Glutamatergic neuron (in vitro differentiated cells): ENCODE data around the gene GSPT1. TPM values are rescaled to one million over a fixed set of nuclear protein-coding genes. Genes with fewer than 3 reads are reported as not detected.
A peak's percentile ranks its signal among the peaks of the same experiment; 100 is the strongest.

ENCODE experiments used
- DNase-seq: peaks from one replicate; pipeline ENCODE4 v3.0.0; 2022
- H3K27ac Mint-ChIP-seq: one replicate; pipeline ENCODE4 v1.8.0; 2020; ENCODE audit warnings: mild to moderate bottlenecking, mixed read lengths, inconsistent platforms; ENCODE audit not compliant: unreplicated experiment
- H3K27me3 Mint-ChIP-seq: one replicate; pipeline ENCODE4 v1.8.0; 2020; ENCODE audit warnings: mild to moderate bottlenecking, moderate library complexity, mixed read lengths, inconsistent platforms; ENCODE audit not compliant: unreplicated experiment
- H3K36me3 Mint-ChIP-seq: one replicate; pipeline ENCODE4 v1.8.0; 2020; ENCODE audit warnings: mild to moderate bottlenecking, mixed read lengths, inconsistent platforms; ENCODE audit not compliant: unreplicated experiment
- H3K4me1 Mint-ChIP-seq: one replicate; pipeline ENCODE4 v1.8.0; 2020; ENCODE audit warnings: mild to moderate bottlenecking, low read depth, mixed read lengths, inconsistent platforms; ENCODE audit not compliant: unreplicated experiment
- H3K4me3 Mint-ChIP-seq: one replicate; pipeline ENCODE4 v1.8.0; 2020; ENCODE audit warnings: mild to moderate bottlenecking, mixed read lengths, inconsistent platforms; ENCODE audit not compliant: unreplicated experiment
- H3K9me3 Mint-ChIP-seq: one replicate; pipeline ENCODE4 v1.8.0; 2020; ENCODE audit warnings: mild to moderate bottlenecking, moderate library complexity, mixed read lengths, inconsistent platforms; ENCODE audit not compliant: unreplicated experiment
- total RNA-seq: library from RNA; stranded (reverse); fragmentation: NEBNext Ultra II Directional; extraction: Animal tissue kit (Norgen Biotek cat#: 25700); gene quantifications from one replicate; pipeline ENCODE4 v1.2.1, GENCODE V29; 2021; ENCODE audit not compliant: unreplicated experiment
- TF ChIP-seq, protein P1 (sequence below): fragments of 200-600 bp; sonication (generic); IDR thresholded peaks from one replicate; pipeline ENCODE4 v1.5.0; 2021; ENCODE audit not compliant: partially characterized antibody, unreplicated experiment

GSPT1 gene
- total RNA-seq, 1 donor from 2014 or later, result 117 TPM

- peaks cover 1% of the 10 kb centered on the region for H3K9me3 Mint-ChIP-seq
- H3K27ac Mint-ChIP-seq, result no peak overlapping the region
- no peak for DNase-seq
- no peaks in the 10 kb centered on the region for H3K27me3 Mint-ChIP-seq
- no peak overlapping the region for H3K4me3 Mint-ChIP-seq
- TF ChIP-seq, protein P1, sequence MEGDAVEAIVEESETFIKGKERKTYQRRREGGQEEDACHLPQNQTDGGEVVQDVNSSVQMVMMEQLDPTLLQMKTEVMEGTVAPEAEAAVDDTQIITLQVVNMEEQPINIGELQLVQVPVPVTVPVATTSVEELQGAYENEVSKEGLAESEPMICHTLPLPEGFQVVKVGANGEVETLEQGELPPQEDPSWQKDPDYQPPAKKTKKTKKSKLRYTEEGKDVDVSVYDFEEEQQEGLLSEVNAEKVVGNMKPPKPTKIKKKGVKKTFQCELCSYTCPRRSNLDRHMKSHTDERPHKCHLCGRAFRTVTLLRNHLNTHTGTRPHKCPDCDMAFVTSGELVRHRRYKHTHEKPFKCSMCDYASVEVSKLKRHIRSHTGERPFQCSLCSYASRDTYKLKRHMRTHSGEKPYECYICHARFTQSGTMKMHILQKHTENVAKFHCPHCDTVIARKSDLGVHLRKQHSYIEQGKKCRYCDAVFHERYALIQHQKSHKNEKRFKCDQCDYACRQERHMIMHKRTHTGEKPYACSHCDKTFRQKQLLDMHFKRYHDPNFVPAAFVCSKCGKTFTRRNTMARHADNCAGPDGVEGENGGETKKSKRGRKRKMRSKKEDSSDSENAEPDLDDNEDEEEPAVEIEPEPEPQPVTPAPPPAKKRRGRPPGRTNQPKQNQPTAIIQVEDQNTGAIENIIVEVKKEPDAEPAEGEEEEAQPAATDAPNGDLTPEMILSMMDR, result peak; percentile 19
- no peaks in the 10 kb centered on the region for H3K4me1 Mint-ChIP-seq
- H3K36me3 Mint-ChIP-seq, result no peaks in the 10 kb centered on the region
Measured at GRCh38 chr16:11871193-11871592, 44.6 kb downstream of the GSPT1 start.

- peaks cover 1% of the 10 kb centered on the region for H3K9me3 Mint-ChIP-seq
- no peaks in the 10 kb centered on the region for H3K4me1 Mint-ChIP-seq
- DNase-seq, result no peak
- no peaks in the 10 kb centered on the region for H3K36me3 Mint-ChIP-seq
- H3K4me3 Mint-ChIP-seq, result no peak overlapping the region
- no peak overlapping the region for H3K27ac Mint-ChIP-seq
- TF ChIP-seq, protein P1, result no peak
- no peaks in the 10 kb centered on the region for H3K27me3 Mint-ChIP-seq
Measured at GRCh38 chr16:11870399-11870798, 45.4 kb downstream of the GSPT1 start.

- Mint-ChIP-seq H3K9me3 (peaks cover 1% of the 10 kb centered on the region), H3K4me3 (no peak overlapping the region), H3K27me3 (no peaks in the 10 kb centered on the region), H3K27ac (no peak overlapping the region), H3K36me3 (no peaks in the 10 kb centered on the region), H3K4me1 (no peaks in the 10 kb centered on the region)
- DNase-seq, result no peak
- TF ChIP-seq, protein P1, result no peak
Measured at GRCh38 chr16:11869353-11870228, 46.2 kb downstream of the GSPT1 start.

- Mint-ChIP-seq H3K27me3 (no peaks in the 10 kb centered on the region), H3K36me3 (no peaks in the 10 kb centered on the region), H3K4me1 (no peaks in the 10 kb centered on the region), H3K9me3 (peaks cover 1% of the 10 kb centered on the region), H3K4me3 (no peak overlapping the region), H3K27ac (no peak overlapping the region)
- TF ChIP-seq, protein P1, result no peak
- no peak for DNase-seq
Measured at GRCh38 chr16:11868412-11868980, 47.3 kb downstream of the GSPT1 start.

DNA sequence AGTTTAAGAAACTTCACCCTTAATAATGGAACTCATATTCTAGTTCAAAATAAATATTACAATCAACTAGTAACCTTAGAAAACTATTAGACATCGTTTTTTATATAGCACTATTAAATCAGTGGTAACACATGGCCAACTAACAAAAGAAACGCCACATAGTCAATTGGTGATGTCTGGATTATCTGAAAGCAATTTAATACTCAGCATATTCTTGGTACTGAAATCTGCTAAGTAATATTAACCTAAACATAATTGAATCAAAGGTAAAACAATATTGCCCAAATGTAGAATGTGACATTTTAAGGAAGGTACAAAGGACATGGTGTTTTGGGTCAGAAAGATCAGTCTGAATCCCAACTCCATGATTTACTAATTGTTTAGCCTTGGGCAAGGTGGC is 53.3 kb downstream of the GSPT1 start:
- no peak for DNase-seq
- no peak overlapping the region for H3K4me3 Mint-ChIP-seq
- no peaks in the 10 kb centered on the region for H3K9me3 Mint-ChIP-seq
- H3K4me1 Mint-ChIP-seq, result no peaks in the 10 kb centered on the region
- H3K27ac Mint-ChIP-seq, result no peak overlapping the region
- no peaks in the 10 kb centered on the region for H3K27me3 Mint-ChIP-seq
- no peaks in the 10 kb centered on the region for H3K36me3 Mint-ChIP-seq
- TF ChIP-seq, protein P1, result no peak
